Measurements from ENCODE around the gene ATXN1. TPM values are rescaled to one million over a fixed set of nuclear protein-coding genes. Genes with fewer than 3 reads are reported as not detected.
"Not testable (repeated sequence)": the region's sequence is repeated elsewhere in the genome, so short reads cannot be mapped to it uniquely, and the experiment has no call there.

Gene ATXN1
- total RNA-seq, 2 donors from 2014 or later: 41.0 to 115 TPM

DNA sequence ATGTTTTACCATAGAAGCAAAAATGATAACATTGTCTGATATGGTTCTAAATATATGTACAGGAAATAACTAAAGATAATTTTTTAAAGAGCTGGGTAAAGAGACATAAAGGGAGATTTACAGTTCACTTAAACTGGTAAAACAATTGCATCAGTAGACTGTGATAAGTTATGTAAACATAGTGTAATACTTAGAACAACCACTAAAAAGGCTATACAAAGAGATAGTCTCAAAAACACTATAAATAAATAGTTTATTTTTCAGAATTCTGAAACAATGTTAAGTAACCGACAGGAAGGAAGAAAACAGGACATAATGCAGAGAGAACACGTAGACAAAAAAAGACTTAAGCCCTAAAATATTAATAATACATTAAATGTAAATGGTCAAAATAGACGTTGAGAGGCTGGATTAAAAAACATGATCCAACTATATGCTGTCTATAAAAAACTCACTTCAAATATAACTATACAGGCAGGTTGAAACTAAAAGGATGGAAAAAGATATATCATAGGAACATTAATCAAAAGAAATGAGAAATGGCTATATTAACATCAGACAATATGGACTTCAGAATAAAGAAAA is 32.7 kb upstream of the ATXN1 start:
- no peak for ATAC-seq (replicated peaks)
- H3K4me3 Mint-ChIP-seq: no peak overlapping the region
- H3K36me3 Mint-ChIP-seq (ENCODE audit: low read depth): no peaks in the 10 kb centered on the region
- no peaks in the 10 kb centered on the region for H3K4me1 Mint-ChIP-seq
- H3K27ac Mint-ChIP-seq: no peak overlapping the region
- peaks cover 4% of the 10 kb centered on the region for H3K27me3 Mint-ChIP-seq
- H3K9me3 Mint-ChIP-seq: no peaks in the 10 kb centered on the region

DNA sequence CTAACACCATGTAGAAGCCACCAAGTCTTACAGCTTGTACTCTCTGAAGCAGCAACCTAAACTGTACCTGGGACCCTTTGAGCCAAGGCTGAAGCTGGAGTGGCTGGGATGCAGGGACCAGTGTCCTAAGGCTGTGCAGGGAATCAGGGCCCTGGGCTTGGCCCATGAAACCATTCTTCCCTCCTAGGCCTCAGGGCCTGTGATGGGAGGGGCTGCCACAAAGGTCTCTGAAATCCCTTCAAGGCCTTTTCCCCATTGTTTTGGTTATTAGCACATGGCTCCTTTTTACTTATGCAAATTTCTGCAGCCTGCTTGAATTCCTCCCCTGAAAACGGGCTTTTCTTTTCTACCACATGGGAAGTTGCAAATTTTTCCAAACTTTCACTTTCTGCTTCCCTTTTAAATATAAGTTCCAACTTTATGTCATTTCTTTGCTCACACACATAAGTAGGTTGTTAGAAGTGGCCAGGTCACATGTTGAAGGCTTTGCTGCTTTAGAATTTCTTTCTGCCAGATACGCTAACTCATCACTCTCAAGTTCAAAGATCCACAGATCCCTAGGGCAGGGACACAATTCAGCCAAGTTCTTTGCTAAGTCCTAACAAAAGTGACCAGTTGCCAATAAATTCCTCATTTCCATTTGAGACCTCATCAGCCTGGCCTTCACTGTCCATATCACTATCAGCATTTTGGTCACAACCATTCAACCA is 28.2 kb upstream of the ATXN1 start:
- Mint-ChIP-seq H3K36me3 (ENCODE audit: low read depth) (no peaks in the 10 kb centered on the region), H3K9me3 (peaks cover 4% of the 10 kb centered on the region), H3K27ac (no peak overlapping the region), H3K4me1 (no peaks in the 10 kb centered on the region), H3K27me3 (peaks cover 4% of the 10 kb centered on the region), H3K4me3 (no peak overlapping the region)
- ATAC-seq (replicated peaks): no peak

GRCh38 chr6:16787128-16787682 is 25.9 kb upstream of the ATXN1 start:
- no peak overlapping the region for H3K4me3 Mint-ChIP-seq
- no peak overlapping the region for H3K27ac Mint-ChIP-seq
- peaks cover 4% of the 10 kb centered on the region for H3K9me3 Mint-ChIP-seq
- no peaks in the 10 kb centered on the region for H3K36me3 Mint-ChIP-seq (ENCODE audit: low read depth)
- H3K27me3 Mint-ChIP-seq: peaks cover 4% of the 10 kb centered on the region
- no peaks in the 10 kb centered on the region for H3K4me1 Mint-ChIP-seq
- ATAC-seq (replicated peaks): no peak

GRCh38 chr6:16785496-16785895 is 24.2 kb upstream of the ATXN1 start:
- H3K4me3 Mint-ChIP-seq: no peak overlapping the region
- H3K36me3 Mint-ChIP-seq (ENCODE audit: low read depth): no peaks in the 10 kb centered on the region
- peaks cover 4% of the 10 kb centered on the region for H3K9me3 Mint-ChIP-seq
- no peaks in the 10 kb centered on the region for H3K27me3 Mint-ChIP-seq
- no peak overlapping the region for H3K27ac Mint-ChIP-seq
- H3K4me1 Mint-ChIP-seq: no peaks in the 10 kb centered on the region
- no peak for ATAC-seq (replicated peaks)

GRCh38 chr6:16784957-16785356 is 23.7 kb upstream of the ATXN1 start:
- not testable (repeated sequence) for H3K4me1 Mint-ChIP-seq; H3K27ac Mint-ChIP-seq; H3K9me3 Mint-ChIP-seq; H3K4me3 Mint-ChIP-seq; ATAC-seq (replicated peaks); H3K36me3 Mint-ChIP-seq (ENCODE audit: low read depth); H3K27me3 Mint-ChIP-seq

DNA sequence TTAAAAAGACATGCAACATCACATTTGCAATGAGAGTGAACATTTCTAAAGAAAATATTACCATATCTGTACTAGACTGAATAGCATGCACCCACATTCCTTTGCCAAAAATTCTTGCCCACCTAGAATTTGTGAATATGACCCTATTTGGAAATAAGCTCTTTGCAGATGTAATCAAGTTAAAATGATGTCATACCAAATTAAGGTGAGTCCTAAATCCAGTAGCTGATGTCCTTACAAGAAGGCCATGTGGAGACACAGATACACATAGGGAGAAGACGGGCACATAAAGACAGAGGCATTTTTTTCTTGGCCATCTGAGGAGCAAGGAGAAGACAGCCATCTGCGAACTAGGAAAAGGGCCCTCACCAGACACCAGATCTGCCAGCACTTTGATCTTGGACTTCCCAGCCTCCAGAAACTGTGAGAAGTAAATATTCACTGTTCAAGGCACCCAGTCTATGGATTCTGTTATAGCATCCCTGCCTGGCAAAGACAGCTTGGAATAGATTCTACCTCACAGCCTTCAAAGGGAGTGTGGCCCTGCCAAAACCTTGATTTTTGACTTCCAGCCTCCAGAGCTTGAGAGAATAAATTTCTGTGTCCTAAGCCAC is 22.8 kb upstream of the ATXN1 start:
- Mint-ChIP-seq H3K4me1 (no peaks in the 10 kb centered on the region), H3K27ac (no peak overlapping the region), H3K36me3 (ENCODE audit: low read depth) (no peaks in the 10 kb centered on the region), H3K4me3 (no peak overlapping the region), H3K9me3 (peaks cover 4% of the 10 kb centered on the region), H3K27me3 (no peaks in the 10 kb centered on the region)
- ATAC-seq (replicated peaks): no peak

GRCh38 chr6:16783509-16783908 is 22.2 kb upstream of the ATXN1 start:
- ATAC-seq (replicated peaks): no peak
- Mint-ChIP-seq H3K36me3 (ENCODE audit: low read depth) (no peaks in the 10 kb centered on the region), H3K4me1 (no peaks in the 10 kb centered on the region), H3K27ac (no peak overlapping the region), H3K9me3 (peaks cover 4% of the 10 kb centered on the region), H3K27me3 (no peaks in the 10 kb centered on the region), H3K4me3 (no peak overlapping the region)

DNA sequence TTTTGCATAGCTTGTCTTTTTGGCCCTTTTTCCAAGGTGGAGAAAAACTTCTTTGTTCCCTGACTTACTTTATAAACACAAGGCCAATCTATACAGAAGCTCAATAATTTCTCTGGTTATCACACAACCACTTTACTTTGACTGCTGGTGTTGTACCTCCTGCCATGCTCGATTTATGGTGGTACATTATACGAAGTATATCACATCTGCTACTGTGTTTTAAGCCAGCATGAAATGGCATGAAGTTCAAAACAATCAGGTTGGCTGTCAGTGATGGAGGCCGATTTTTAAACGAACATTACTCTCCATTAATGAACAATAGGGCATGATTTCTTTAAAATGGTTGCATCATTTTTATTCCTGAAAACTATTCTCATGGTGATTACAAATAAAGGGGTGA is 21.0 kb upstream of the ATXN1 start:
- H3K27me3 Mint-ChIP-seq: peaks cover 2% of the 10 kb centered on the region
- H3K36me3 Mint-ChIP-seq (ENCODE audit: low read depth): no peaks in the 10 kb centered on the region
- no peaks in the 10 kb centered on the region for H3K4me1 Mint-ChIP-seq
- no peak overlapping the region for H3K4me3 Mint-ChIP-seq
- ATAC-seq (replicated peaks): no peak
- peaks cover 3% of the 10 kb centered on the region for H3K9me3 Mint-ChIP-seq
- peak overlapping the region; percentile 59 for H3K27ac Mint-ChIP-seq

DNA sequence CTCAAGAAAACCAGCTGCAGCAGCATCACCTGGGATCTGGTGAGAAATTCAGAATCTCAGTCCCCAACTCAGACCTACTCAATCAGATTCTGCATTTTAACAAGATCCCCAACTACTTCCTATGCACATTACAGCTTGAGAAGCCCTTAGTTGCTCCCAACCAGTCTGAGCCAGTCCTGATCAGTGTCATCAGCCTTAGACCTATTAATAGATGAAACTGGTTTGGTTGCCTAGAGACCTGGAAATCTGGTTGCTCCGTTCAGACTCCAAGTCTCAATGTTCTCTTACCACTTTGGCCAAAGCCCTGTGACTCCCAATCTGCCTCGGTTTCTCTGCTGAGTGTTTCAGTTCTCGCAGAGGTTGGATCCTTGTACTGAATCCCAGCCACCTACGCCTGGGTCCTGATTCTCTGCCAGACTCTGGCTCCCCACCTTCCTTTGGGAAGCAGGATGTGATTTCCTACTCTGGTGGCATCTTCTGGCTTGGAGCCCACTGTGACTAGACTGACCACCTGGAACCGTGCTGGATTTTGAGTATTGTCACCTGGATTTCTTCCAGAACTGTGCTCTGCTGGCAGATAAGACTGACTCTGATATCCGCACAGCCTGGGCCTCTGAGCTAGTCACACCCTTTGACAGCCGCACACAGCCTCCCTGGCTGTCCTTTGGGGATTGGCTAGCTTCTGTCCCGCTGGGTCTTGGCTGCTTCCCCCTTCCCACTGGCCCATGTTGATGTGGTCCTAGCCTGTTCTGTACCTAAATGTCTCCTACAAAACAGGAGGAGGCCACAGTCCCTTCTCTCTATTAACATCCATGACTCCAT is 20.3 kb upstream of the ATXN1 start:
- Mint-ChIP-seq H3K4me1 (no peaks in the 10 kb centered on the region), H3K27me3 (peaks cover 2% of the 10 kb centered on the region), H3K4me3 (no peak overlapping the region), H3K27ac (no peak overlapping the region), H3K9me3 (peaks cover 3% of the 10 kb centered on the region), H3K36me3 (ENCODE audit: low read depth) (no peaks in the 10 kb centered on the region)
- no peak for ATAC-seq (replicated peaks)

DNA sequence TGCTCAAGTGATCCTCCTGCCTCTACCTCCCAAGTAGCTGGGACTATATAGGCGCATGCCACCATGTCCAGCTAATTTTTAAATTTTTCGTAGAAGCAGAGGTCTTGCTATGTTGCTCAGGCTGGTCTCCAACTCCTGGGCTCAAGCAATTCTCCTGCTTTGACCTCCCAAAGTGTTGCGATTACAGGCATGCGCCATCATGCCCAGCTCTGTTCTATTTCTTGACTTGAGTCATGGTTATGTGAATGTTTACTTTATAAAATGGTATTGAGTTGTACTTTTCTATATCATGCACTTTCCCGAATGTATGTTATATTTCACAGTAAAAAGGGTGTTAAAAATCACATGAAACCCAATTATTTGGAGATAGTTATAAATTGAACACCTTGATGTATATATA is 17.3 kb upstream of the ATXN1 start:
- Mint-ChIP-seq H3K9me3 (peaks cover 3% of the 10 kb centered on the region), H3K36me3 (ENCODE audit: low read depth) (no peaks in the 10 kb centered on the region), H3K4me1 (no peaks in the 10 kb centered on the region)

GRCh38 chr6:16777794-16778193 is 16.5 kb upstream of the ATXN1 start:
- H3K9me3 Mint-ChIP-seq: peaks cover 3% of the 10 kb centered on the region
- H3K27ac Mint-ChIP-seq: no peak overlapping the region
- no peak for ATAC-seq (replicated peaks)
- no peaks in the 10 kb centered on the region for H3K36me3 Mint-ChIP-seq (ENCODE audit: low read depth)
- no peak overlapping the region for H3K4me3 Mint-ChIP-seq
- no peaks in the 10 kb centered on the region for H3K4me1 Mint-ChIP-seq
- peaks cover 2% of the 10 kb centered on the region for H3K27me3 Mint-ChIP-seq

More for the DNA sequence above, 17.3 kb upstream of the ATXN1 start:
- Mint-ChIP-seq H3K27me3 (peaks cover 2% of the 10 kb centered on the region), H3K27ac (no peak overlapping the region), H3K4me3 (no peak overlapping the region)
- no peak for ATAC-seq (replicated peaks)

GRCh38 chr6:16776394-16777017 is 15.2 kb upstream of the ATXN1 start:
- Mint-ChIP-seq H3K27ac (no peak overlapping the region), H3K27me3 (peaks cover 2% of the 10 kb centered on the region), H3K9me3 (peaks cover 3% of the 10 kb centered on the region), H3K36me3 (ENCODE audit: low read depth) (no peaks in the 10 kb centered on the region), H3K4me1 (peaks cover 4% of the 10 kb centered on the region), H3K4me3 (no peak overlapping the region)
- no peak for ATAC-seq (replicated peaks)

- Mint-ChIP-seq H3K27ac (no peak overlapping the region), H3K9me3 (peaks cover 3% of the 10 kb centered on the region), H3K4me1 (peaks cover 20% of the 10 kb centered on the region), H3K27me3 (peaks cover 2% of the 10 kb centered on the region), H3K36me3 (ENCODE audit: low read depth) (no peaks in the 10 kb centered on the region), H3K4me3 (no peak overlapping the region)
- no peak for ATAC-seq (replicated peaks)
Observed at GRCh38 chr6:16774437-16774836, 13.2 kb upstream of the ATXN1 start.

DNA sequence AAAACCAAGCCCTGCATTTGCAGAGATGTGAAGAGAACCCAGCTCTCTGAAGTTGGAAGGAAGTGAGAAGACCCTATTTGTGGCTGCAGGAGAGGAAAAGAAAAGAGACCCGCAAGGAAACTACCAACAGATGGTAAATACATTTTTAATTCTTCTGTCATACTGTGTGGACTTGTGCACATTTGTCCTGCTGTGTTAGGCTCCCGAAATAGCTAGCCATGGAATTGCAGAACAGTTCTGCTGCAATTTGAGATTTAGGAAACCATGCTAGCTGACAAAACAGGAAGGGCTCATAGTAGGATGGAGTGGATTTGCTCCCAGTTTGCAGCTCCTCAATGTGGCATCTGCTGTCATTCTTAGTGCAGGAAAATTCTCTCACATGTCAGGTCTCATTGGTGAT is 12.1 kb upstream of the ATXN1 start:
- ATAC-seq (replicated peaks): no peak
- H3K27ac Mint-ChIP-seq: no peak overlapping the region
- peaks cover 27% of the 10 kb centered on the region for H3K4me1 Mint-ChIP-seq
- H3K36me3 Mint-ChIP-seq (ENCODE audit: low read depth): no peaks in the 10 kb centered on the region
- no peak overlapping the region for H3K4me3 Mint-ChIP-seq
- peaks cover 3% of the 10 kb centered on the region for H3K9me3 Mint-ChIP-seq
- H3K27me3 Mint-ChIP-seq: peaks cover 2% of the 10 kb centered on the region
